Medulla oblongata (tissue), 1 donor: ENCODE results near the gene RHO.
A peak's percentile ranks its signal among the peaks of the same experiment; 100 is the strongest.
"Not testable (repeated sequence)": the region's sequence is repeated elsewhere in the genome, so short reads cannot be mapped to it uniquely, and the experiment has no call there.

ENCODE experiments used
- DNase-seq: peaks from one replicate; pipeline ENCODE4 v3.0.0-alpha.2; 2015; ENCODE audit errors: extremely low spot score

The RHO gene

DNA sequence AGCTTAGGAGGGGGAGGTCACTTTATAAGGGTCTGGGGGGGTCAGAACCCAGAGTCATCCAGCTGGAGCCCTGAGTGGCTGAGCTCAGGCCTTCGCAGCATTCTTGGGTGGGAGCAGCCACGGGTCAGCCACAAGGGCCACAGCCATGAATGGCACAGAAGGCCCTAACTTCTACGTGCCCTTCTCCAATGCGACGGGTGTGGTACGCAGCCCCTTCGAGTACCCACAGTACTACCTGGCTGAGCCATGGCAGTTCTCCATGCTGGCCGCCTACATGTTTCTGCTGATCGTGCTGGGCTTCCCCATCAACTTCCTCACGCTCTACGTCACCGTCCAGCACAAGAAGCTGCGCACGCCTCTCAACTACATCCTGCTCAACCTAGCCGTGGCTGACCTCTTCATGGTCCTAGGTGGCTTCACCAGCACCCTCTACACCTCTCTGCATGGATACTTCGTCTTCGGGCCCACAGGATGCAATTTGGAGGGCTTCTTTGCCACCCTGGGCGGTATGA lies at the start of gene RHO:
Gene RHO, plus strand, starts transcription at position 51 of the 512 bp plus-strand sequence. Its CDS starts 95 bp downstream, at position 146.
- DNase-seq = no peak

DNA sequence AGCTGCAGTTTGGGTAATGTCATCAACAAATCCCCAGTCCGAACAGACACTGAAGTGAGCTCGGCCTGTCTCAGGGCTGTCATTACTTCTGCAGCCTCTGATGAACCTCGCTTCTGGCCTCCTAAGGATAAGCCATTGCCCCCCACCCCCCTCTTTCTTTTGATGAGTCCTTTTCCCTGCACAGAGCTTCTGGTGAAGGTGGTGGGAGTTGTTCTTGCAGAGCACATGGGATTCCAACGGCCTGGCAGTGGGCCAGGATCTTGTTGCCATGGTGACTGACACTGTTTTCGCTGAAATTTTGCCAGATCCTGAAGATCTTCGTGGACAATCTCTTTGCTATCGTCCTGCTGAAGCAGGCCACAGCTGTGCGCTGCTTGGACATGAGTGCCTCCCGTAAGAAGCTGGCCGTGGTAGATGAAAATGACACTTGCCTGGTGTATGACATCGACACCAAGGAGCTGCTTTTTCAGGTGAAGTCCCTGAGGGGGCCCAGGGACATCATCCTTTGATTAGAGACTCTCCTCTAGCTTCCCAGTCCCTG lies 47.1 kb upstream of the RHO start:
- DNase-seq = not testable (repeated sequence)

DNA sequence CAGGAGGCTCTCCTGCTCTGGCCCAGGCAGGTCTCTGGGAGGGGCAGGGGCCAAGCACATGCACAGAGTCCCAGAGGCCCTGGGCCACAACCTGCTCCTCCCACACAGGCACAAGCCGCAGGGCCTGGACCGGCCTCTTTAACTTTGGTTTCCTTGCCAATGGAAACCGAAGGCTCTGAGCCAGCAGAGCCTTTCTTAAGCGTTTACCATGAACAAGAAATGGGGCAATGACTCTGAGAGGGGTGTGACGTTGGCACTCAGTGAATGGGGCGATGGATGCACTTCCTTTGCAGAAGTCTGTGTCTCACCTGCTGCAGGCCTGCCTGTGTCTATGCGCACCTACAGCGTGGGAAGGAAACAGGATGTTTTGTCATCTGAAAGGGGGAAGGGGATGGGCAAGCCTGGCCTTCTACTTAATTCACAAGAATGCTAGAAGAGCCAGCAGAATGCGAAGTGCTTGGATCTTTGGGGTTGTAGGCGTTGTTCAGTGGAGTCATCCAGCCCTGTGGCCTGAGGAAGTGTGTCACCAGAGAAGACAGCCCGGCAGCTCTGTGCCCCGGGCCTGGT lies 46.6 kb upstream of the RHO start:
- no peak for DNase-seq

DNA sequence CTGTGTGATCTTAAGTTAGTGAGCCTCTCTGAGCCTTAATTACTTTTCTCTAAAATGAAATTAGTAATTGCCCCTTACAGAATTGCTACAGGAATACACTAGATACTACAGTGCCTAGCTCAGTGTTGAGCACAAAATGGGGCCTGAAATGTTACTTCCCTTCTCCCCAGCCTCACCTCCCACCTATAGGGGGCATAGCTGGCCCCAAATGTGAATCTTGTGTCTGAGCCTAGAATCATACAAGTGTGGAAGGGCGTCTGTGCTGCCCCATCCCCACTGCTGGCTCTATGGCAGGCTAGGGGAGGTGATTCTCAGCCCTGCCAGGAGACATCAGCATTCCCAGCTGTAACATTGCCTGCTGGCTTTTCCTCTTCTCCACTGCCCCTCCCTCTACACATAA lies 45.7 kb upstream of the RHO start:
- no peak for DNase-seq

DNA sequence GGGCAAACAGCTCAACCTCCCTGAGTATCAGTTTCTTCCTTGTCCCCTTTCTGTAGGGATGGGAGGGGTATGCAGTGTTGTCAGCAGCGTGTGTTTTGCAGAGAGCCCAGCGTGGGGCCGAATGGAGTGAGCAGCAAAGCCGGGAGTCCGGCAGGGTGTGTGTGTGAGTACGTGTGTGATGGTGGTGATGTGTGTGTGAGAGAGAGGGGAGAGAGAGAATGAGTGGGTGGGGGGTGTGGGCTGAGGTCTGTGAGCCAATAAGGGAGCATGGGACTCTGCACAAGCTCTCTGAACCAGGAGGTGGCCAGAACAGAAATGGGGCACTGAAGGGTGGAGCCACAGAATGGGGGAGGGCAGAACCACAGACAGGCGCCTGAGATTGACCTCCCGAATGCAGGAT lies 44.6 kb upstream of the RHO start:
- DNase-seq = no peak

DNA sequence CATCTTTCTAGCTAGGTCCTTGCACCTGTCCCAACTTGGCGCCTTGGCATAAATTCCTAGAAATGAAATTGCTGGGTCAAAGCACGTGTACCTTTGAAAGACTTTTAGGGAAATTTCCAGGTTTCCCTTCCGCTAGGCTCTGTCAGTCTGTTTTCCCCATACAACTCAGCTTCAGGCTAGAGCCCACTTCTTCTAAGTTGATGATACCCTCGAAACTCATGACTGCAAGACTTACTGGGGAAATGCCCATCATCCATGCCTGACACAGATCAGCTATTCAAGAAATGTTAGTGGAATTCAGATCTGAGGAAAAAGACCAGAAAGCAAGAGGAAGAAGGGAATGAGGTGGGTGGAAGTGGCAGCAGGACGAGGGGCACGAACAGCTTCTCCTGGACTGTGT lies 43.3 kb upstream of the RHO start:
- DNase-seq = not testable (repeated sequence)

DNA sequence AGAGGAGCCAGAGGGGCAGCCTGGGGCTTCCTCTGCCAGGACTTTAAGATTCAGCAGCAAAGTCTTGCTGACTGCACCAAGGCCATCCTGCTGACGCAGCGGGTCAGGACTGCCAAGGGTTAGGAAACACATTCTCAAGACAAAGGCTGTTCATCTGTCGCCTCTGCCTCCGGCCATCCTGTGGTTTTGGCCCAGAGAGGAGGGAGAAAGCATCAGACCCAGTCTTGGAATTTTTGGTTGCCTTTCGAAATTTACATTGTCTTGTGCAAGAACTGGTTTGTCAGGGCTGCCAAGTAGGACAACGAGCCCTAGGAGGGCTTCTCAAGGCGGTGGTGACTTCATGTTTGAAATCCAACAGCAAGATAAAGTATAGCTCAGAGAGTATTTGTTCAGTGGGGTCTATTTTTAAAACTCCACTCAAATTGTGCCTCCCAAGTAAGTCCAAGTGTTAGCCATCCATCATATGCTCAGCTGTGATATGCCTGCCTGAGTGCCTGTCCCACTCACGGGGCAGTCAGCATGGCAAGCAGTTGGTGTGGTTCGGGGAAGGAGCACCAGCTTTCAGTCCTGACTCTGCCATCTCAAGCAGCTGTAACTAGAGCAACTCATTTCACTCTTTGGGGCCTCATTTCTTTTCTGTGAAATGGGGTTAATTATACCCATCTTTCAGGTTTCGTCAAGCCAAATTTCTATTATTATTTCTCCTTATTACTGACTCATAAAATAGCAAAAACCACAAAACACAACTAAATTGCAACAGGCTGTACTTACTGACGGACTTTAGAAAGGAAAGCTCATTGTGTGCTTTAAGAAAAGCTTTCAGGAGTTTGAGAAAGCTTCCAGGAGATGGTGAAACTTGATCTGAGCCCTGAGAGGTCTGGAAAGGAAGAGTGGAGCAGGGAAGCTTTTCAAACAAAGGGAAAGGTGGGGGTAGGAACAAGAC lies 42.4 kb upstream of the RHO start:
- peak; percentile 84 for DNase-seq

DNA sequence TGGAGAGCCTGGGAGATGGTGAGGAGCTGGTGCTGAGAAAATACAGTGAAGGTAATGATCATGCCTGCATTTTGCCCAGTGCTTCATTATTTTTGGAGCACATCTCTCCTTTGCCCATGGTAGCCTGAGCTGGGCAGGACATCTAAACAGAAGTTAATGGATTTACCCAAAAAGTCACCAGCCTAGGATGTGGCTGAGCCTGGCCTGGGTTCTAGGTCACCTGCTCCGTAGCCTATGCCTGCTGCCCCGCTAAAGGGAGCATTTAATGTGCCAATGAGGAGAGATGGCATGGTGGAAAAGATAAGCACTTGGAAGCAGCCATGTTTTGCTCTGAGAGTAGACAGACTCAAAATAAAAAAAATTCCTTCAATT lies 41.8 kb upstream of the RHO start:
- no peak for DNase-seq

DNA sequence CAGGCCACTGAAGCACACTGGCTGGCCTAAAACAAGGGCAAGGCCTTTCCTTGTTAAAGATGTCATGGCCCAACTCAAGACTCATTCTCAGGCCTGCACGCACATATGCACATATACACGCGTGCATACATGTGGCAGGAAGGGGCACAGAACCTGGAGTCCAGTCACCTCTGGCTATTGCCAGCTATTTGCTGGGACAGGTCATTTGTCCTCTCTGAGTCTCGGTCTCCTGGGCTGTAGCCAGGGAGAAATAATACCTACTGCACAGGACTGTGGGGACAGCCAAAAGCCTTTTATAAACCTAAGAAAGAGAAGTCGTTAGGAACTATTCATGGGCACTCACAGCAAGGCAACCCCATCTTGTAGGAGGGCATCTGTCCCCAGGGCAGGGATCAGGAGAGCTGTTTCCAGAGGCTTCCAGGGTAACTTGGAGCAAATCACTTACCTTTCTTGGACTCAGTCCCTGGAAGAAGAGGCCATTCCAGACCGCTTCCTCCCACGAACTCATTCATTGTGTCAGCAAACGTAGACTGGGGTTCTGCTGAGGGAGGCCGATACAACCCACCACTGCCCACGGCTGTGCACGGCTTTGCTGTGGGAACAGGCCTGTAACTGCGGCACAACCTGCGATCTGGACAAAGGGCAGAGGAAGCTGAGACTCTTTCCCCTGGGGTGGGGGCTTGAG lies 41.1 kb upstream of the RHO start:
- no peak for DNase-seq

DNA sequence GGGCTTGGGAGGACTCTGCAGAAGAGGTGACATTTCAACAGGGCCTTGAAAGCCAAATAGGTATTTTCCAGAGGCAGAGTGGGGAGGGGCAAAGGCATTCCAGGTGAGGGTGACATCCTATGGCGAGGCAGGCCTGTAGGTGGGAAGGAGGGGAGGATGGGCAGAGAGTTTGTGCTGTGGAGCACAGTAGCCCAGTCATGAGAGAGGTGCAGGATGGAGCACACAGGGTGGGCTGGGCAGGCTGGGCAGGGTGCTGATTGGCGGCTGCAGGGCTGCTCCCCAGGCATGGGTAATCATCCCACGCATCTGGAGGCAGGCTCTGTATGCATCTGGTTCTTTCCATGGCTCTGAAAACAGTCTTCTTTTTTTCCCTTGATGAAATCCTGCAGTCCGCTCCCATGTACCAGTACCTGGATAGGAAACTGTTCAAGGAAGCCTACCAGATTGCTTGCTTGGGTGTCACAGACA lies 40.5 kb upstream of the RHO start:
- not testable (repeated sequence) for DNase-seq

DNA sequence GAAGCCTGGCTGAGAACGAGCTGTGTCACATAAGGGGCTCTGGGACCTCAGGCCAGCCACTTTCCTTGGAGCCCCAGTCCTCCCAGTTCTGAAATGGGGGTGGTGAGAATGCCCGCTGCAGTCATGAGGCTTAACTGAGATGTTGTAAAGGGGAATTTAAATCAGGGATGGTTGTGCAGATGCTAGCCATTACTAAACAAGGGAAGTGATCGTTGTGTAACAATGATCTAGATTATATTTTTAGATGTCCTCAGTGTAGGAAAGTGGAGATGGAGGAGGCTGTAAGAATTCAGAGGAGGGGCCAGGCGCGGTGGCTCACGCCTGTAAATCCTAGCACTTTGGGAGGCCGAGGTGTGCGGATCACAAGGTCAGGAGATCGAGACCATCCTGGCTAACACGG lies 39.2 kb upstream of the RHO start:
- DNase-seq = peak; percentile 17

DNA sequence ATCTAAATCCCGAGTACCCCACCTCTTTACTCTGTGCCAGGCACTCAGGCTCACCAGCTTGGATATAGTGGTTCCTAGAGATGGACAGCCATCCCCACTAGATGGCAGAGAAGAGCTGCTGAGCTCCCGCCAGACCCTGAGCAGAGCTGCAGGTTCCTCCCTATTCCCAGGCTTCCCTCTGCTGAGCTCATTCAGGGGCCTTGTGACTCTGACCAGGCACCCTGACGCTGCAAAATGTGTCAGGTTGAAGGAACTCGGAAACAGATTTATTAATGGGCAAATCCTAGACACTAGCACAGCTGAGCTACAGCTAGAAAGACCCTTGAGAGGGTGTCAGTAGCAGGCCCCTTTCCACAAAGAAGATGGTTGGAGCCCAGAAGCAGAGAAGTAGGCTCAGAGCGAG lies 38.2 kb upstream of the RHO start:
- DNase-seq = peak; percentile 98

DNA sequence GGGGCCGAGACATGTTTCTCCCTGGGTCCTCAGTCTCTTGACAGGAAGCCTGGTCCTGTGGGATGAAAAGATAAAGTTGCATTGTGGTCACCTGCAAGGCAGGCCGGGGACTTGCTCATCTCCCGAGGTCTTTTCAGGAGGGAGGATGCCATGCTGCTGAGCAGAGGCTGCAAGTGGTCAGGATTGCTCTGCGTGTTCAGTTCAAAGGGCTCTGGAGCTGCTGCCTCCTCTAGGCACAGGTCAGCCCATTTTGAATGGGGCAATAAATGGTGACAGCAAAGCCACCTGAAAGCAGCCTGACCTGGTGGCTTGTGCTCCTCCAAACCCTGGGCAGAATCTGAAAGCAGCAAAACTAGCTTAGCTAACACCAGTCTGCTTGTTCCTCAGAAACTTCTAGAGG lies 37.4 kb upstream of the RHO start:
- not testable (repeated sequence) for DNase-seq

DNA sequence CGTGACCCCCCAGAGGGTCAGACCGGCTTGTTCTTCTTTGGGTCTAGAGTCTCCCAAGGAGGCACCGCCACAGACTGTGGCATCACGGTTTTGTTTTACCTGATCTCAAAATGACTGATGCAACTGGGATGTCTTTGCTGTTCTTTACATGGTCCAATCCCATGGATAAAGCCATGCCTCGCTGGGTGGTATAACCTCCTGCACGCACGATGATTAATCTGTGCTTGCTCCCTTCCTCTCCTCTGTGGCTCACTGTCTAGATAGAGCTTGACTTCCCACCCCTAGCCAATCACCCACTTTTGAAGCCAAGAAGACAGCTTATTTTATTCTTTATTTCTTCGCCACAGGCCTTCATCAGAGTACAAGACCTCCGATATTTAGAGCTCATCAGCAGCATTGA lies 36.6 kb upstream of the RHO start:
- DNase-seq = no peak

DNA sequence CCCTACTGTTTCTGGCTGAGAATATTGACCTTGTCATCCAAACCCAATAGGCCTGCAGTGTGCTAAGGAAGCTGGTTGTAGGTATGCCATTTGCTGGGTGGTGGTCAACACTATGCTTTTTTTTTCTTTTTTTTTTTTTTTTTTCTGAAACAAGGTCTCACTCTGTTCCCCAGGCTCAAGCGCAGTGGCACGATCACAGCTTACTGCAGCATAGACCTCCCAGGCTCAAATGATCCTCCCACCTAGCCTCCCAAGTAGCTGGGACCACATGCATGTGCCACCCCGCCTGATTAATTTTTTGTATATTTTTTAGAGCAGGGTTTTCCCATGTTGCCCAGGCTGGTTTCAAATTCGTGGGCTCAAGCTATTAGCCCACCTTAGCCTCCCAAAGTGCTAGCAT lies 35.7 kb upstream of the RHO start:
- DNase-seq = no peak

DNA sequence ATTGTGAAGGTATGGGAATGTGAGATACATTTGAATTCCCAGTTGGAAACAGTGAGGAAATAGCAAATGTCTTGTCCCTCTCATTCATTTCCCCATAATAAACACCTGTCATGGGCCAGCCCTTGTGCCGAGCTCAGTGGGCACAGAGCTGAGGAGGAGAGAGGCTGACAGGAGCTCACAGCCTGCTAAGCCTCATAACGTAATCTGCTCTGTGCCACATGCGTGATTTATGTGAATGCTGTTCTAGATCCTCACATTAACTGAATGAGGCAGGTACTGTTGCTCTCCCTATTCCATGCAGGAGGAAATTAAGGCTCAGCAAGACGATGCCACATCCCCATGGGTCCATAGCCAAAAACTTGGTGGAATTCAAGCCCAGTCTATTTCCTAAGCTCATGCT lies 35.2 kb upstream of the RHO start:
- no peak for DNase-seq

DNA sequence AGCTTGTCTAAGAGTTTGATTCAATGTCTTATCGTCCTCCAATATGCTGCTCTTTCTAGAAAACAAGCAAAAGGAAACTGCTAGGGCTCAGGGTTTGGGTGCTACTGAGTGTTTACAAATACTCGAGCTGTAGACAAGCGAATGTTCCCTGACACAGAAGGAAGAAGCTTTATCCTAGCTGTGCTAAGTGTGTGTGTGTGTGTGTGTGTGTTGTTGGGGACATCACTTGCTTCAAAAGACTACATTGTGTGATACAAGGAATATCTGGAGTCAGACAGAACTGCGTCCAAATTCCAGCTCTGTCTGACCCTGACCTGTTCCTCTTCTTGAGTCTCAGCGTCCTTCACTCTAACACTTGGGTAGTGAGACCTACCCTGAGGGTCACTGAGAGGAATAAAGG lies 33.9 kb upstream of the RHO start:
- not testable (repeated sequence) for DNase-seq

DNA sequence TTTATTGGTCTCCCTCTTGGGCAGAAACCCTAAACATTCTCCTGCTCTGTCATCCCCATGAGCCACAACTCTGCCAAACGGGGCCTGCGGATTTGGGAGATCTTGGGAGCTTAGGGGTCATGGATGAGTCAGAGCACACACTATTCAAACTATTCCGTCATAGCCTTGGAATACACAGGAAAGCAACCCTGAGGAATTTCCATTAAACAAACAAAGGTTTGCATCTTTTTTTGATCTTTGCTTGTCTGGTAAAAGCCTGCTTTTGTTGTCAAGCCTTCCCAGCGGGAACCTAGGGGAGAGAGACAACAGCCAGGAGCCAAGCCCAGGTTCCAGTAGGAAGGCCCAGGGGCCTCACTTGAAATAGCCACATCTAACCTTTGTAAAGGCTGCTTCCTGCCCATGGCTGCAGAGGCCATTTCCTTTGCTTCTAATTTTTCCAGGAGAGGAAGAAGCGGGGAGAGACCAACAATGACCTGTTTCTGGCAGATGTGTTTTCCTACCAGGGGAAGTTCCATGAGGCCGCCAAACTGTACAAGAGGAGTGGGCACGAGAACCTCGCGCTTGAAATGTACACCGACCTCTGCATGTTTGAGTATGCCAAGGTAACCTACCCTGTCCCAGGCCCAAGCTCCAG lies 33.3 kb upstream of the RHO start:
- DNase-seq = not testable (repeated sequence)

DNA sequence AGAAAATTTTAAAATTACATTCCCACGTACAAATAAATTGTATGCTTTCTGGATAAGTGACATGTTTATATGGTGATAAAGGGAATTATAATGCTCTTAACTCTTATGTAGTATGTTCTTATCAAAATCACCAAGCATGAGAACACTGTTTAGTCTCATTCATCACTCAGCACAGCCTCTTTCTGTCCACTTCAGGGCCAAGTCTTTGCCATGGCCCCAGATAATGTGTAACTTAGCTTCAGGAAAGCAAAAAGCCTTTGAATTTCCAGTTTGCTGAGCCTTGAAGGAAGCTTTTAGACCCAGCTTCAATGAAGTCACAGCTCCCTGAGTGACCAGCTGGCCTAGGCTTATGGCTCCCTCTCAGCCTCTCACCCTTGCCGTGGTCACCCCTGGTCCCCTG lies 30.6 kb upstream of the RHO start:
- not testable (repeated sequence) for DNase-seq

DNA sequence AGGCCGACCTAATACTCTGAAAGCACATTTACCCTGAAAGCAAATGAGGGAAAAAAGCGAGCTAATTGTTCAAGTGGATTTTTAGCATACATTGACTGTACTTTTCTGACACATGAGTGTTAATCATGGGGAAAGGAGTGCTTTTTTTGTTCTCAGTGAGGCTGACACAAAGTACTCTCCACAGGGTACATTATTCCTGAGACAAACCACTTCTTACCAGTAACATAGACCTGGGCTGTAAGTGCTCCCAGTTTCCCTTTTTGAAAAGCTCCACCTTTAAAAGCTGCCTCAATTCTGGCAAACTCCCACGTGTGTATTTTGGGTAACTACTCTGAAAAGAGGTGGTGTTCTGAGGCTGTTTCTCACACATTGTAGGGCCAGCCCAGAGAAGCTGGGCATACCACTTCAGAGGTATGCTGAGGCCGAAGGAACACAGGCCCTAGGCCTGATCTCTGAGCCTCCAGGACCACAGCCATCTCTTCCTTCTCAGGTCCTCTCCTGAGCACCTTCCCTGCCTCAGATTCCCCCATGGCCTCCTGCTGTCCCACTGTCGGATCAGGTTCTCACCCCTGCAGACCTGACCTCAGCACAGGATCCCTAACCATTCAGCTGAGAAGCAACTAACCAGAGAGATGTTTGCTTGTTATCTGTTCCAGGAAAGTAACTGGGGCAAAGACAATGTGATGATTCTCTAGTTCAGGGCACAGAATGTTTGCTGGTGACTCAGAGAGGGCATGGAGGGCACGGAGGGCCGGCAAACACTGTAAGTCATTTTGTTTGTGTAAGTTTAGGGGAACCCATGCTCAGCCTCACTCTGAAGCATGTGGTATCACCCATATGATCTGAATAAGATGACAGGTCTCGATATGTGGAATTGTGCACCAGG lies 29.6 kb upstream of the RHO start:
- DNase-seq = not testable (repeated sequence)
